CD4-positive, alpha-beta T cell treated with Interferon alpha-2 for 1 hour (primary cell): ENCODE data around the gene CPLX1.
"Not testable (repeated sequence)": the region's sequence is repeated elsewhere in the genome, so short reads cannot be mapped to it uniquely, and the experiment has no call there.

ENCODE experiments used
- DNase-seq, 2 donors: peaks; one replicate each; pipeline ENCODE4 v3.0.0-alpha.2; 2020 to 2022

Gene CPLX1

DNA sequence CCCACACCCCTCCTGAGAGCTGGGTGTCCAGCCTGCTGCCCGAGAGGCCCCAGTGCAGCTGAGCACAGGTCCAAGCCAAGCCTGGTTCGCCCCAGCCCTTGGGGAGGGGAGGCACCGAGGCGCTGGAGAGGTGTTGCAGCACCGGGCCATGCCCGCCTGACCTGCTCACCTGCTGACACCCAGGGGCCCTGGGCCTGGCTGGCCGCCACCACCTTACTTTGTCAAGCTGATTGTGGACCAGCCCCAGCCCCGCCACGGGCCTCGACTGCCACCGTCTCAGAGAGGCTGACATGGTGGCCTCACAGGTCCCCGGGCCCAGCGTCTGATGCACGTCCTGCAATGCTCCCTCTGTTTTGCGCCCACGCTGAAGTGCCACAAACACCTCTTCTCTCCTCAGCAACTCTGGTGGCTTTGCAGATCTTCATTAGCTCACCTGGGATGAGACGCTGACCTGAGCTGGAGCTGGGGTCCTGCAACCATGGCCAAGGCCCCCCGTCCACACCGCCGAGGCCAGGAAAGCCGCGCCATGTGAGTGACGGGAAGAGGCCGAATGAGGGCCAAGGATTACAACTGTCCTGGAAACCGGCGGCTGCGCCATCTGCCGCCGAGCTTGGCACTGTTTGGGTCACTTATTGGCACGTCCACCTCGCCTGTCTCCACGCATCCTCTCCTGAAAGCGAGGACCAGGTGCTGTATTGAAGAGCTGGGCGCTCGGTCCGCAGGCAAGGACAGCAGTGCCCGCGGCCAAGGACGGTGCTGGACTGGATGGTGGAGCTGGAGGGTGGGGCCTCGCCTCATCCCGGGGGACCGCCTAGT is 7.6 kb downstream of the CPLX1 start:
- no peak for DNase-seq

DNA sequence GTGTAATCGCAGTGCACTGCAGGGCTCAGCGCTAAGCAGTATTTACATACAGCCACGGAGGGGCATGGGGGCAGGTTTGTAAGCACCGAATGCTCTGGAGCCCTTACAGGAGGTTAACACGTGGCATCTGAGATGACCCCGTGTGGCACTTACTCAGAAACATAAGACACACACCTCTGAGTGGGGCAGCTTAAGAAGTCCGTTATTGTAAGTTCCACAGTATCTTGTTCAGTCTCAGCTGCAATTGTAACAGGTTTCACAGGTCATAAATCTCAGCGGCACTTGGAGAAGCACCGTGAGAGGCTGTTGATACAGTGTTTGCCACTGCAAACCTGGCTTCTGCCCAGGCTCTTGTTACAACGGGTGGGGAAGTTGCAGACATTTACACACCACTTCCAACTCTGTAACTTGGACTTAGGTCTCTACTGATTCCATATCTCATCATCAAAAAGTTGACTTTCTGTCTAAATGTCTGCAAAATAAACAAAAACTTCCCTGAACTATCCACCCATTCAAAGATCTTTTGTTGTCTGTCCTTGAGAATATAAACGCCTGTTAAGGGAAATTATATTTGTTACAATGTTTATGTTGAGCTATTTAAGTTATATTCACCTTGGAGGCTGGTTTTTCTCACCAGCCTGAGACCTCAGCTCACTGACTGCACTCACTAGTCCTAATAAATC is 10.3 kb downstream of the CPLX1 start:
- no peak for DNase-seq

DNA sequence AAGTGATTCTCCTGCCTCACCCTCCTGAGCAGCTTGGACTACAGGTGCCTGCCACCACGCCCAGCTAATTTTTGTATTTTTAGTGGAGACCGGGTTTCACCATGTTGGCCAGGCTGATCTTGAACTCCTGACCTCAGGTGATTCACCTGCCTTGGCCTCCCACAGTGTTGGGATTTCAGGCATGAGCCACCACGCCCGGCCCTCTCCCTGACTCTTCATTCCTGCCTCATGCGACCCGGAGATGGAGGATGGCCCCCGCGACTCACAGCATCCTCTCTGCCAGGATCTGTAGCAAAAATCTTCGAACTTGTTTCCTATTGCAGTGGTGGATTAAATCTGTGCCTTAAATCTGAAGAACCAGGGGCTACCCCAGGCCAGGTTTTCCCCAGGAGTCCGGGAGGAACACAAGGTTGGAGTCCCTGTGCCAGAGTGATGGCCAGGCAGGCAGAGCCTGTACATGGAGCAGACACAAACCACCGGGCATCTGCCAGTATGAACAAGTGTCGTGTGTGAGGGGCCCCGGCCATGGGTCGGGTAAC is 11.5 kb downstream of the CPLX1 start:
- DNase-seq = no peak

DNA sequence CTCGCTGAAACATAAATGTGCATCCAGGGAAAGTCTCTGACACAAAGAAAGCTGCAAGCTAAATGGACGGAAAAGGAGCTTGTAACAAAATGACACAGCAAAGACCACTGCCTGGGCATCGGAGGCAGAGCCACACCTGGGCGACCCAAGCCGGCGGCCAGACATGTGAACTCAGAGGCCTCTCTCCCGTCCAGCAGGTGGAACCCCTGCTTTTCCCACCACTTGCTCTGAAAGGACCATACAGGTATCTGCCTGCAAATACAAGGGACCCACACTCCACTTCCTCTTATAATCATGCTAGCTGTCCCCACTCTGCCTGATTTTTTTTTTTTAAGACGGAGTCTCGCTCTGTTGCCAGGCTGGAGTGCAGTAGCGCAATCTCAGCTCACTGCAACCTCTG is 12.0 kb downstream of the CPLX1 start:
- no peak for DNase-seq

DNA sequence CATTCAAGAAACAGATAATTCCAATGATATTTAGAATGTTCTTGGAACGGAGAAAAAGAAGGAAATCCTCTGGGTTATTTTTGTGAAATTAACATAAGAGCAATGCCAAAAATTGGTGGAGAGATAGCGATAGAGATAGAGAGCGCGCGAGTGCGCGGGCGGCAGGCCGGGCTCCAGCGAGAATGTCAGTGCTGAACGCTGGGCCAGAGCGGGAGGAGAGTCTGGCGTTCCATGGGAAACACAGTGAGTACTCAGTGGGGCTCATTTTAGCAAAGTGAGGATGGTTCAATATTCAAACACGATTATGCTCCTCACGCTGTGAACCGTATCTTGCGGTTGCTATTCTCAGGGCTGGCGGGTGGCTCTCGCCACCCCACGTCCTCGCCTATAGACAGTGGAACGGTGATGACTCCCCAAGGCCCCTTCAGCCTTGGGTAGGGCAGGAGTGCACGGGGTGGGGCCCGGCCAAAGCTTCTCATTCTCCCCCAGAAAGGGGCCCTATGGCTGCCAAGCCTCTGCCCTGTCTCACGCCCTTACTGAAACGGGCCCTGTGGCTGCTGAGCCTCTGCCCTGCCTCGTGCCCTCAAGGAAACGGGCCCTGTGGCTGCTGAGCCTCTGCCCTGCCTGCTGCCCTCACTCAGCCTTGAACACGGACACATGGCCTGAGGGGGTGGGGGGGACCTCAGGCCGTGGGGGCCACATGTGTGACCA is 16.9 kb downstream of the CPLX1 start:
- DNase-seq = no peak

DNA sequence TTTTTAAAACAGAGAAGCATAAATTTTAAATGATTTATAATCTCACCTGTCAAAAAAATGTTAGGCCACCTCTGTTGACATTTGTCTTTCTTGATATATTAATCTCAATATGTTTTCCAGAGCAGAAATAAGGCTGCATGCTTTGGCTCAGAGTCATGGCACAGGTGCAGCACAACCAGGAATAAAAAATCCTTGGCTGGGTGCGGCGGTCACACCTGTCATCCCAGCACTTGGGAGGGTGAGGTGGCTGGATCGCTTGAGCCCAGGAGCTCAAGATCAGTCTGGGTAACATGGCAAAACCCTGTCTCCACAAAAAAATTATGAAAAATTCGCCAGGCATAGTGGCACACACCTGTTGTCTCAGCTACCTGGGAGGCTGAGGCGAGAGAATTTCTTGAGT is 18.1 kb downstream of the CPLX1 start:
- DNase-seq = no peak

DNA sequence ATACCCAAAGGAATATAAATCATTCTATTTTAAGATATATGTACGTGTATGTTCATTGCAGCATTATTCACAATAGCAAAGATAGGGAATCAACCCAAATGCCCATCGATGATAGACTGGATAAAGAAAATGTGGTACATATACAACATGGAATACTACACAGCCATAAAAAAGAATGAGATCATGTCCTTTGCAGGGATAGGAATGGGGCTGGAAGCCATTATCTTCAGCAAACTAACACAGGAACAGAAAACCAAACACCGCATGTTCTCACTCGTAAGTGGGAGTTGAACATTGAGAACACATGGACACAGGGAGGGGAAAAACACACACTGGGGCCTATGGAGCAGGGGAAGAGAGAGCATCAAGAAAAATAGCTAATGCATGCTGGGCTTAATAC is 18.9 kb downstream of the CPLX1 start:
- not testable (repeated sequence) for DNase-seq

DNA sequence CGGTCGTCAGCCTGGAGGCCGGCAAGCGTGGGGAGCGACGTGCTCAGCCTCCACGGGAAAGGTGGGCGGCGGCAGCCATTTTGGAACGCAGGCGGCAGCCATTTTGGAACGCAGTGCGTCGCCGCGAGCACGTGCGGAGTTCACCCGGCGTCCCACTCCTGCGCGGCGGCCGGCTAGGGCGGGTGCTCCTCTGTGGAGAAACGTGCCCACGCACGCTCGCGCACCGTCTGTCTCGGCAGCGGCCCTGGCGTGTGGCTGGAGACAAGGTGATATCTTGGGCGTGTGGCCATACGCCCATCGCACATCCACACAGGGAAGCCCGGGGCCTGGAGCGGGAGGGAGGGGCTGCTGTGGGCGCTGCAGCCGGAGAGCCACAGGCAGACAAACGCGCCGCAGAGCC is 21.1 kb downstream of the CPLX1 start:
- no peak for DNase-seq

DNA sequence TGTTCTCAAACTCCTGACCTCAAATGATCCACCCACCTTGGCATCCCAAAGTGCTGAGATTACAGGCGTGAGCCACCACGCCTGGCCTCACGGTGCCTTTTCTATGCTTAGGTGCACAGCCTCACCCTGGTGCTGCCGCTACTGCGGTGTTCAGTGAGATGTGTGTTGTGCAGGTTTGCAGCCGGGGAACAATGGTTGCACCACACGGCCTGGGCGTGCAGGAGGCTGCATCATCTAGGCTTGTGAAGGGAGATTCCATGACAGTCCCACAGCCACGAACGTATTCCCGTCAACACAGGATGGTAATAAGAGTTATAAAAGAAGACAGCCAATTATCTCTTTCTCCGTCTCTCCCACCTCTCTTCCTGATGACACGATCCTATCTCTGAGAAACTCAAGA is 22.0 kb downstream of the CPLX1 start:
- no peak for DNase-seq

DNA sequence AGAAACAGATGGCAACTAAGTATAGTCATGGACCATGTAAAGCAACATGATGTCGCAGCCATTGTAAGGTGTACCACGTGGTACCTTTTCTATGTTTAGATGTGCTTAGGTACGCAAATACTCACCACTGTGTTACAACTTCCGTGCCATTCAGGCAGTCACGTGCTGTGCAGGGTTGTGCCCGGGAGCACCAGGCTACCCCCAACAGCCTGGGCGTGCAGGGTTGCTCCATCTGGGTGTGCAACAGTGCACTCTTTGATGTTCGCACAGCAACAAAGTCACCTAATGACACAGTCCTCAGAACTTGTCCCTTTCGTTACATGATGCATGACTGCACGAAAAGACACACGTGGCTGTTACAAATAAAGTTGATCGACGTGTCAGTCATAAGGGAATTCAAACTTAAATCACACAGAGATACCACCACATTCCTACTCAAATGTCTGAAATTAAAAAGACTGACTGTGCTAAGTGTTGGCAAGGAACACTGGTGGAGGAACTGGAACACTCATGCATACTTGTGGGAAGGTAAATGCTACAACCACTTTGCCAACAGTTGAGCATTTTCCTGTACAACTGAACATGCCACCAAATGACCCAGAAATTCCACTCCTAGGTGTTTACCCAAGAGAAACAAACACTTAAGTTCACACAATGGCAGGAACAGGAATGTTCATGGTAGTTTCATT is 24.3 kb downstream of the CPLX1 start:
- no peak for DNase-seq

DNA sequence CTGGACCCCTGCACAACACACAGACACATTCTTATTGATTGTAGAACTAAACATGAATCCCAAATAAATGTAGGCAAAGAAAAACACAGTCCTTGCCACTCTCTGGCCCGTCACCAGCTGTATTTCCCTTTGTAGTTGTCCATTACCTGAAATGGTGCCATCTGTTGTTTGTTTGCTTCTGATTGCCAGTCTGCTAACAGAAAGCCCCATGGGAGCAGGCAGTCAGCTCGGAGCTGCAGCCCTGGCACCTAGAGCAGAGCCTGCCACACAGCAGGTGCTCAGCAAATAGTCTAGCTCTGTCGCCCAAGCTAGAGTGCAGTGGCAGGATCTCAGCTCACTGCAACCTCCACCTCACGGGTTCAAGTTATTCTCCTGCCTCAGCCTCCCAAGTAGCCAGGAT is 28.9 kb downstream of the CPLX1 start:
- DNase-seq = no peak

DNA sequence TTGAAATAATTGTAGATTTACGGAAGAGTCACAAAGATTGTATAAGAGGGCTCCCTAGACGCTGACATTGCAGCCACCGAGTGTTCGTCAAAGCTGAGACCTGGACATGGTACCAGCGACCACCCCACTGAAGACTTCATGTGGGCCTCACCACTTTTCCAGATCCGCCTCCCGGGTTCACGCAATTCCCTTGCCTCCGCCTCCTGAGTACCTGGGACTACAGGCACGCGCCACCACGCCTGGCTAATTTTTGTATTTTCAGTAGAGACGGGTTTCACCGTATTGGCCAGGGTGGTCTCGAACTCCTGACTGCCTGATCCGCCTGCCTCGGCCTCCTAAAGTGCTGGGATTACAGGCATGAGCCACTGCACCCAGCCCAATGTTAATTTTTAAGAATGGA is 29.7 kb downstream of the CPLX1 start:
- DNase-seq = no peak

DNA sequence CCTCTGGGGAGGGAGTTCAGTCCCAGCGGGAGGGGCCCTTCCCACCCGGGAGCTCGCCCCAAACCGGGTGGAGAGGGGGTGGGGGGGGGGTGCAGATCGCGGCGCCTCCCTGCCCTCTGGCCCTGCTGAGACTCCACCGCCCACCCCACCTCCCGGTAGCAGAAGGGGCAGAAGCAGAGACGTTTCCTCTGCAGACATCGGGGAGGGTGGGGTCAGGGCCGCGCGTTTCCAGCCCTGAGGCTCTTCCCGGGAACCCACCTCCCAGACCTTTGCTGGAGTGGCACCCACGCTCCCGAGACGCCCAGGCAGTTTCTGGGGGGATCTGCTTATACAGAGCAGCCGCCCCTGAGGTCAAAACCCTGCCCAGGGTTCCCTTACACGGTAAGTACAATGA is 30.2 kb downstream of the CPLX1 start:
- DNase-seq = no peak

DNA sequence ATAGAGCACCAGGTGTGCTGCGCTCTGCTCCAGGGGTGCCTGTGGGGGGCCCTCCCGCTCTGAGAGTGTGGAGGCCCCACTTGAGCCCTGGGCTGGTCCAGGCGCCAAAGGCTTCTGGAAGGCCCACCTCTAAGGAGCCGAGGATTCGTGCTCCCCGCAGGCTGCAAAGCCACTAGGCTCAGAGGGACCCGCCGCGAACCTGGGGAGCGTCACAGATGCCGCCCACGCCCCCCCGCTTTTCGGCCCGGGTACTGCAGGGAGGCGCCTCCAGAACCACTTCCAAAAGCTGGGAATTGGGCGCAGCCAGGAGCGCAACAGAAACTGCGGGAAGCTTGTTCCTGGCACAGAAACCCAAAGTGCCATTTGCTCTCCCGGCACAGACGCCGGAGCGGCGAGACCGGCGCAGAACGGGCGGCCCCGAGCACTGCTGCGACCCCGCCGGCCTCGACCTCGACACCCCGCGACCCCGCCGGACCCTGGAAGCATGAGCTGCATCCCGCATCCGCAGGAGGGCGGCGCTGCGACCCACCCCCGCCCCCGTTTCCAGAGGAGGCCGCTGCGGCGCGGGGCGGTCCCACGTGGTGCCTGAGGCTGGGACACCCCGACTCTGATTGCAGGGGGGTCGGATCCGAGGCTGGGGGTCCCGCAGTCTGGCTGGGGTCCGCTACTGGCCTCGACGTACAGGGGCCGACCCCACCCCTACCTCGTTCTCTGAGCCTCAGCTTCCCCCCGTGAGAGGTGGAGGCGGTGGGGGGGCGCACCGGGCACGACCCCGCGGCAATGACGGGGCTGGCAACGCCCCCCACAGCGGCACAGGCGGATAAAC is 30.8 kb downstream of the CPLX1 start:
- no peak for DNase-seq

DNA sequence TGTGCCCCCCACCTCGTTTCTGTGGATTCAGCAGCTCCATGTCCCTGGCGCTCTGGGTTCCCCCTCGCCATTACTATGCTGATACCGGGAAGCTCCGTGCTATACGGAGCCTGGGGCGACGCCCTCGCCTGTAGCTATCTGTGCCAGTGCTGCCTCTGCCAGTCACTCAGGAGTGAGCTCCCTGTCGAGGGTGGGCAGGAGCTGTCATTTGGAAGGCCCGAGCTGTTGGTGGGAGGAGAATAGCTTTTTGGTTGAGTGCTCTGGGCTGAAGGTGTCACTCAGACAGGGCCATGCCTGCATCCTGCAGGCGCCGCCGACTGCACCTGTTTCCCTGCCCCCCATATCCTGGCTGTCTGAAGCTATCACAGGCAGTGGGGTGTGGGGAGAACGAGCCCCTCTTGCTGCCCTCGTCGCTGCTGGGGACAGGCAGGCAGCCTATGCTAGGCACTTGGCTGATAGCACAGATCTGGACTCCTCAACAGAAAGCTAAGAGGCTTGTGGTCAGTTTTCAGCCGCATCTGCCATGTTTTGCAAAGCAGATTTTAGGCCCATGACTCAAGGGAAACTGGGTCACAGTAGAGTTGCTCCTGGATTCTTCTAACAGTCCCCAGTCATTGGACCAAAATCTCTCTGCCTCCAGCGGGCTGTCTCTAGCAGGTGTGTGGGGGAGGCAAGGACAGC is 31.8 kb downstream of the CPLX1 start:
- no peak for DNase-seq

DNA sequence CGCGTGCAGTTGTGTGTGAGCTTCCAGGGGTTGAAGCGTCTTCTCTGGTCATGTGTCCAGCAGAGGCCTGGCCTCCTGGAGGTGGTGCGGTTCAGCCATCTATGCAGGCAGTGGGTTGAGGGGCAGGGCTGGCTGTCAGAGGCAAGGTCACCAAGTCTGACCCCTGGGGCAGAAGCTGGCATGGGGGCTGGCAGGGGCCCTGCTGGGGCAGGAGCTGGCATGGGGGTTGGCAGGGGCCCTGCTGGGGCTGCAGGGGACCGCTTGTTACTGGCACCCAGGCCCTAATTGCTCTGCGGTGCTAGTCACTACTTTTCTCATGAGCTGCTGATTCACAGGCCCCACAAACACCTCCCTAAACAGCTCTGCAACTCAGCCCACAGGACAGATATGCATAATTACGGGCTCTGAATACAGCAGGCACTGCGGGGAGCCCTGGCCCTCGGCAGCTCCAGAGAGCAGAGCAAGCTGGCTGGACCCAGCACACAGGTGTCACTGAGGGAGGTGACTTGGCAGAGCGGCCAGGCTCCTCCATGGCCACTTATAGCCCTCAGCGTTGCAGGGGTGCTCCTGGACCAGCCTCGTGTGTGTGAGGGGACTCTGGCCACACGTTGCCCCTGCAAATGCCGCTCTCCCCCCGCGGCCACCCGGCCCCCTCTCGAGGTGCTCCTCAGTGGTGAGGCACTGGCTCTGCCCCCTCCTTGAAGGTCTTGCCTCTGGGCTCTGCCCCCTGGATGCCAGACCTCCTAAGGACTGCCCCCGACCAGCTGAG is 32.7 kb downstream of the CPLX1 start:
- no peak for DNase-seq

DNA sequence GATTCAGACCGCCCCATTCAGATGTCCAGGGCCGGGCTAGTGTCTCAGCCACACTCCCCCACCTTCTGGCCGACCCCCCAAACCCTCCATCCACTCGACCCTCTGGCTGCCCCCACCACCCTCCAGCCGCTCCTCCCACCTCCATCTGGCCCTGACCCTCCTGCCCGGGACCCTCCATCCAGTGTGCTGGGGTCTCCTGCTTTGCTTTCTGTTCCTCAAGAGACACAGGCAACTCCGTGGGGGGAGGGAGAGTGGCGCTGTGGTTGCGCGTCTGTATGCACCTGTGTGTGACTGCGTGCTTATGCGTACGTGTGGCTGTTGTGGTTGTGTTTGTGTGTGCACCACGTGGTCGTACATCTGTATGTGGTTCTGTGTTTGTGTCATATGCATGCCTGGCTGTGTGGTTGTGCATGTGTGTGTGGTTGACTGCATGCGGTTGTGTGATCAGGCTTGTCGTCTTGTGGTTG is 33.3 kb downstream of the CPLX1 start:
- DNase-seq = peak; percentile 19 to 32

DNA sequence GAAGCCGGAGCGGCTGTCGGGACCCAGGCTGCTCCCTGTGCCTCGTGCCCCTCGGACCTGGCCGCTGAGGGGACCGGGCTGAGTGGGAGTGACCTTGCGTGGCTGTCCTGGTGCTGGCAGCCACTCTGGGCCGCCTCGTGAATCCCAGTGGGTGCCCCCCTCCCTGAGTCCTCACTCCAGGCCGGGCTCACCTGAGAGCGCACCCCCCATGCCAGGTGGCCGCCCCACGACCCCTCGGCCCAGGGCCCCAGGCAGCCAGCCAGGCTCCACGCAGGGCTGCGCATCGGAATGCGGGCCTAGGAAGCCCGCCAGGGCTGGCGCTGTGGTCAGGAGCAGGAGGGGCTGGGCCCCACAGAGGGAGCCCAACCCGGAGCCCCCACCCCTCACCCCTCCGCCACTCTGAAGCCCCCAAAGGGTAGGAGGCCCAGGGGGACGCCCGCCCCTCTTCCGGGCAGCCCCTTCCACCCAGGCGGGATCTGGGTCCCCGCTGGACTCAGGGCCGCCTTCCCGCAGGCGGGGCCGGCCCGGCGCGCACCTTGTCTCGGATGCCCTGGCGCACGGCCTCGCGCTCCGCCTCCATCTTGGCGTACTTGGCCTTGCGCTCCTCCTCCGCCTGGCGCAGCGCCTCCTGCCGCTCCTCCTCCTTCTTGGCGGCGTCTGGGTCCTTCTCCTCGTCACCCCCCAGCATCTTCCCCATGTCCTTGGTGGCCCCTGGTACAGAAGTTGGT is 33.9 kb downstream of the CPLX1 start:
- peak in 1 of 2 donors; percentile 47 for DNase-seq

DNA sequence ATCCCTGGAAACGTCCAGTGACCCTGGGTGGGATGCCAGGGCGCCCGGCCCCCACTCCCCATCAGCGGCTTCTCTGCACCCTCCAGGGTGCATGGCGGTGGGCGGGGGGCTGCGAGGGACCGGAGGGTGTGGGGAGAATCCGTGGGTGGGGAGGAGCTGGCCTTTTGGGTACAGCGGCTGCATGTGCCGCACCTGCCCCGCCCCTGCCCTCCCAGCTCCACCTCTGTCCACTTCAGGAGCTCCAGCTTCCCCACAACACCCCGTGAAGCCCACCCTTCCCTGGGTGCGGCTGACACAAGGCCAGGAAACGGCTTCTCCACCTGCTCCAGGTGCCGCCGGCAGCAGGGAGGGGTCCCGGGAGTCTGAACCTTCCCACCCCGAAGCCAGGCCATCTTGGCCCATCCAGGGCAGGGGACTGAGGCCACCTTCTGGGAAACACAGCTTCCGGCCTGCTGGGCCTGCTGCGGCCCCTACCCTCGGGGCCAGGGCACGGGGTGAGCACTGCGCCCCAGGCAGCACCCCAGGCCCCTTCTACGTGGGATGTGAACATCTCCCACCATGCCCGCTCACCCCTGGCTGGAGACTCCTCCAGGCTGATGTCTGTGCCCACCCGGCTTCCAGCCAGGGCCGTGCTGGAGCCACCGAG is 34.6 kb downstream of the CPLX1 start:
- no peak for DNase-seq
